Measurements from ENCODE around the gene SGPP2.

SGPP2 gene

GRCh38 chr2:222526480-222527277 is 102.3 kb downstream of the SGPP2 start:
- no peak for FAIRE-seq

- FAIRE-seq, result no peak
These were observed 108.0 kb downstream of the SGPP2 start for GRCh38 chr2:222532315-222532714.

GRCh38 chr2:222535477-222535876 is 111.1 kb downstream of the SGPP2 start:
- no peak for FAIRE-seq

GRCh38 chr2:222538535-222538934 is 114.2 kb downstream of the SGPP2 start:
- FAIRE-seq, result no peak

GRCh38 chr2:222544661-222545060 is 120.3 kb downstream of the SGPP2 start:
- no peak for FAIRE-seq

GRCh38 chr2:222545823-222546795 is 121.8 kb downstream of the SGPP2 start:
- no peak for FAIRE-seq

GRCh38 chr2:222547083-222547482 is 122.7 kb downstream of the SGPP2 start:
- FAIRE-seq, result no peak

- no peak for FAIRE-seq
These were observed 124.6 kb downstream of the SGPP2 start for GRCh38 chr2:222548992-222549391.

GRCh38 chr2:222554517-222554916 is 130.2 kb downstream of the SGPP2 start:
- no peak for FAIRE-seq

- FAIRE-seq, result no peak
These were observed 136.8 kb downstream of the SGPP2 start for GRCh38 chr2:222561151-222561550.

- FAIRE-seq, result peak; percentile 62
These were observed 137.7 kb downstream of the SGPP2 start for GRCh38 chr2:222561817-222562645.

GRCh38 chr2:222563106-222563718 is 138.9 kb downstream of the SGPP2 start:
- FAIRE-seq, result no peak

GRCh38 chr2:222563936-222564335 is 139.6 kb downstream of the SGPP2 start:
- no peak for FAIRE-seq

- no peak for FAIRE-seq
These were observed 141.9 kb downstream of the SGPP2 start for GRCh38 chr2:222566229-222566628.

- no peak for FAIRE-seq
These were observed 144.5 kb downstream of the SGPP2 start for GRCh38 chr2:222568865-222569264.

- no peak for FAIRE-seq
These were observed 145.5 kb downstream of the SGPP2 start for GRCh38 chr2:222569826-222570225.

GRCh38 chr2:222572264-222572721 is 147.9 kb downstream of the SGPP2 start:
- no peak for FAIRE-seq

- FAIRE-seq, result no peak
These were observed 148.4 kb downstream of the SGPP2 start for GRCh38 chr2:222572751-222573174.

- no peak for FAIRE-seq
These were observed 151.3 kb downstream of the SGPP2 start for GRCh38 chr2:222575618-222576017.

- FAIRE-seq, result no peak
These were observed 152.1 kb downstream of the SGPP2 start for GRCh38 chr2:222576171-222577081.

- FAIRE-seq, result no peak
These were observed 153.0 kb downstream of the SGPP2 start for GRCh38 chr2:222577341-222577740.

Data from TTC549 (cell line).